Activated naive CD8-positive, alpha-beta T cell (primary cell): ENCODE data around the gene FCN1.
"Not testable (repeated sequence)": the region's sequence is repeated elsewhere in the genome, so short reads cannot be mapped to it uniquely, and the experiment has no call there.

Source experiments
- H3K27ac Mint-ChIP-seq: one replicate; pipeline ENCODE4 v1.8.0; 2021; ENCODE audit warnings: mixed read lengths
- H3K27me3 Mint-ChIP-seq: one replicate; pipeline ENCODE4 v1.8.0; 2021; ENCODE audit warnings: mixed read lengths
- H3K36me3 Mint-ChIP-seq: one replicate; pipeline ENCODE4 v1.8.0; 2021; ENCODE audit warnings: mixed read lengths
- H3K4me1 Mint-ChIP-seq: one replicate; pipeline ENCODE4 v1.8.0; 2021; ENCODE audit warnings: low read depth, mixed read lengths
- H3K4me3 Mint-ChIP-seq: one replicate; pipeline ENCODE4 v1.8.0; 2021; ENCODE audit warnings: mild to moderate bottlenecking, mixed read lengths
- H3K9me3 Mint-ChIP-seq: one replicate; pipeline ENCODE4 v1.8.0; 2021; ENCODE audit warnings: low read depth, mixed read lengths

FCN1 gene

GRCh38 chr9:134857451-134857850 is 60.3 kb downstream of the FCN1 start:
- H3K27ac Mint-ChIP-seq, H3K36me3 Mint-ChIP-seq, H3K9me3 Mint-ChIP-seq, H3K27me3 Mint-ChIP-seq, H3K4me1 Mint-ChIP-seq, H3K4me3 Mint-ChIP-seq: not testable (repeated sequence)

- no peaks in the 10 kb centered on the region for H3K36me3 Mint-ChIP-seq
- H3K9me3 Mint-ChIP-seq = no peaks in the 10 kb centered on the region
- peaks cover 1% of the 10 kb centered on the region for H3K27me3 Mint-ChIP-seq
- H3K4me3 Mint-ChIP-seq = no peak overlapping the region
- H3K4me1 Mint-ChIP-seq = no peaks in the 10 kb centered on the region
- no peak overlapping the region for H3K27ac Mint-ChIP-seq
Observed at GRCh38 chr9:134855900-134856377, 61.8 kb downstream of the FCN1 start.
